ENCODE measurements around the gene NR2F2.

Gene NR2F2

DNA sequence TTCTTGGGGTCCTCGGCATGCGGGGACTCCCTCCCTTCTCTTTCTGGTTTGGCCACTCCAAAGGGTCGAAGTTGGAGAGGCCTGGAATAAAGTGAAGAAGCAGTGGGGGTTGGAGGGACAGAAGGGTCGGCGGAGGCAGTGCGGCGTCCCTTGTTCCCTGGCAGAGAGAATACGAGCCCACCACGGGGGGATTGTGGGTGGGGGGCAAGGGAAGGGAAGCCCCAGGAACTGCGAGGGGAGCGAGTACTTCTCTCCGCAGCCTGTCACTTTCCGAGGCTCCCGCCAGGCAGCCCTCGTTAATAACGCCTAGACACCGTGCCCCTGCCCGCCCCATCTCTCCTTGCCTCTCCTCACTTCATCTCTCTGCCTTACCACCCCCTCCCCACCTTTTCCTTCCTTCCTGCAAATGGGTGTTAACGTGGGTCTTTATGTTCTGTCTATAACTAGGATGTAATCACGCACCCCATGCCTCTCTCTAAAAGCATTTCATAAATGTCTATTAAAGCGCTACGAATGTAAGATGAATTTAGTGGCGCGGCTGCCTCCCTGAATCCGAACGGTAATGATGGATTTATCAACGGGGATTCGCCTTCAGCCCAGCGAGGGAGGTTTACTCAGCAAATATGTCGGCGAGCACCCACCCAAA lies 13.7 kb downstream of the NR2F2 start:
- DNase-seq = no peak

GRCh38 chr15:96344706-96345559 lies 14.4 kb downstream of the NR2F2 start:
- DNase-seq = peak; percentile 33

DNA sequence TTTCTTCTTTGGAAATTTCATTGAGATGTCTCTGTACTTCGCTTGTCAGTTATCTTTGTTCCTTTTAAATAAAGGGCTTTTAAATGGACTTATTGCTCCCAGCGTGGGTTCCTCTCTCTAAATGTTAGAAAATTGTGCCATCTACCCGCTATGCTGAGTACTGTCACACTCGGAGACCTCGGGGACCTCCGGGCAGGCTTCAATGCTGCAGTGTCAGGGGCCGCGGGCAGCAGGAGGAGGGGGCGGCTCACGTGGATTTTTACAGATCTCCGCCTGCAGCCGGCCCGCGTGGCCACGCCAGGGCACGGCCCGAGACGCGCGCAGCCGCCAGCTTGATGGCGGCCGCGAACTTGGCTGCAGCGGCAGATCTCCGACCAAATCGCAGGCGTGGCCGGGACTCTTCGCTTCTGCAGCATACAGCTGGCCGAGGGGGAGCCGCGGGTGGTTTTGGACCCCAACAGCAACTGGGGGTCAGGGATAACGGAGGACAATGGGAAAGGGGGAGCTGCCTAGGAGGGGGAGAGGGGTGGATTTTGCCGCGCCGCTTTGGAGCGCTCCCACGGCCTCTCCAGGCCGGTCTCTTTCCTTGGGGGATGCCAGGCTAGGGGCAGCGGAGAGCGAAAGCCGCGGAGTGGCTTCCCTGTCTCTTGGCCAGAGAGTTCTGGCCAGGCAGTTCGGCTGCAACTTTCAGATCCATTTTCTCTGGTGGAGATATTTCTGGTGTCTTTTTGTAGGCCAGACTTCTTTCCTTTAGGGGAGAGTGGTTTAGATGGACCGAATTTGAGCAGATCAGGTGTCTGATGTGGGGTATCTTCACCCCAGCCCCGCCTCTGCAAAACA lies 15.3 kb downstream of the NR2F2 start:
- DNase-seq = peak; percentile 78

- no peak for DNase-seq
These were observed 16.0 kb downstream of the NR2F2 start for GRCh38 chr15:96346409-96346970.

DNA sequence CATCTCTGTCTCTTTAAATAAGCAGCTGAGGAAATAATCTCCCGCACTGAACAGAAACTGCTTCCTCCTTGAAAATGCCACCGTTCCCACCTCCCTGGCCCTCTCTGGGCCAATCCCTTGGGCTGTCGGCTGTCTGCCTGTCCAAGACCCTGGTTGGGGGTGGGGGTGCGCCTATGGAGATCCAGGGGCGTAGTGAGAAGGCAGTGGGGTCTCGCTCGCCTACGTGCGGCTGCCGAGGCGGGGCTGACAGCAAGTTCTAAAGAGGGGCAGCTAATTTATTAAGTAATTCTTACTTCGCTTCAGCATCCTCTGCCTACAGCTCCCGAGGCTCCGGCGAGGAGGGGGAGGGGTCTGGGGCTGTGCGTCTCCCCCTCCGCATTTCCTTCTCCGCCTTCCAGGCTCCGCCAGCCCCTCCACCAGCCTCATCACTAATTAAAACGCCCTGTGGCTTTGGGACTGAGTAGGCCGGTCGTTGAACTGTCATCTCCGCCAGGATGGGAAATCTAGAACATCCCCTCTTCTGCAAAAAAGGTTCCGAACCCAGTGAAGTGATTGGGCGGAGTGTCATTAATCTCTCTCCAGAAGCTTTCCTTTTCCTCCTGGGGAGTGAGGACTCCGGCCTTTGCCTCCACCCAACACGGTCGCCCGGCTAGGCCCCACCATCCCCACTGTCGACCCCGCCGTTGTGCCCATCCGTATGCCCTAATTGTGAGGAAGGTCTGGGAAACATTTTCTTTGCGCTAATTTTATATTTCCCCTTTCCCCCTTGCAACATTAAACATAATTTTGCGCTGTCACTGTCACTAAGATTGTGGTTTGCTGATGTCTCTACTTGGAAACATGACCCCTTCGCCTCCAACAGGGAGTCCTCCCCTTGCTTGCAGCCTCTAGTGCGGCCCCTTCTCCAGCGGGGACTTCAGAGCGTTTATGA lies 16.9 kb downstream of the NR2F2 start:
- DNase-seq = peak; percentile 43

- peak; percentile 26 for DNase-seq
These were observed 17.9 kb downstream of the NR2F2 start for GRCh38 chr15:96348112-96349027.

DNA sequence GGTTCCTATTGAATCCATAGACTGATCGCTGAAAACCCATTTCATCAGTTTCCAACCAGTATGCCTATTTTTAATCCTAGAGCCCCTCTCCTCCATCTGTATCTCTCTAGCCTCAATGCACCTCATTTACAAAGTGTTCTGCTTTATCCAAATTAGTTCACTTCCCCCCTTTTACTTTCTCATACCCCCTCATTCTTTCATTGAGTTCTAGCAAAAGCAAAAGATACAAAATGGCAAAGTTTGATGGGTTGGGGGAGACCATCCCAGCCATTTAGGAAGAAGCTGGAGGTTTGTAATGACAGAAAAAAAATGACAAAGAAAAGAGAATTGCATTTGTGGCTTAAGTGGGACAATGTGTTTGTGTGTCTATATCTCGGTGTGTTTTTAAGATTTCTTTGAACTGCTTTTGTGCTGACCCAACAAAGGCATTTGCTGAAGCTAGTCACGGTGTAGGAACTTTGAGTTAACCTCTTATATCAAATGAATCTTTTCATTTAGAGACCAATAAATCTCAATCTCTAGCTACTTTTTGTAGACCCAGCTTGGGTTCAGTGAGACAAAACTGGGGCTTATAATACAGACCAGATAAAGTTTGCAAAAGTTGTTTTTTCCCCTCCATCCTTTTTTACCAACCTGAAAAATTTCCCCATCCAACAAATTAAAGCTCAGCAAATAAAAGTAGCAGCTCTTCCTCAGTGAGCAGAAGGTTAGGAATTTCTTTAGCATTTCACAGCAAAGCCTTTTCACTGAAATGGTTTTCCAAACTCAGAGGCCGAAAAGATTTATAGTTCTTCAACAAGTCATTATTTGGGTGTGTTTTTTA lies 18.7 kb downstream of the NR2F2 start:
- no peak for DNase-seq

- no peak for DNase-seq
These were observed 19.6 kb downstream of the NR2F2 start for GRCh38 chr15:96349857-96350720.

DNA sequence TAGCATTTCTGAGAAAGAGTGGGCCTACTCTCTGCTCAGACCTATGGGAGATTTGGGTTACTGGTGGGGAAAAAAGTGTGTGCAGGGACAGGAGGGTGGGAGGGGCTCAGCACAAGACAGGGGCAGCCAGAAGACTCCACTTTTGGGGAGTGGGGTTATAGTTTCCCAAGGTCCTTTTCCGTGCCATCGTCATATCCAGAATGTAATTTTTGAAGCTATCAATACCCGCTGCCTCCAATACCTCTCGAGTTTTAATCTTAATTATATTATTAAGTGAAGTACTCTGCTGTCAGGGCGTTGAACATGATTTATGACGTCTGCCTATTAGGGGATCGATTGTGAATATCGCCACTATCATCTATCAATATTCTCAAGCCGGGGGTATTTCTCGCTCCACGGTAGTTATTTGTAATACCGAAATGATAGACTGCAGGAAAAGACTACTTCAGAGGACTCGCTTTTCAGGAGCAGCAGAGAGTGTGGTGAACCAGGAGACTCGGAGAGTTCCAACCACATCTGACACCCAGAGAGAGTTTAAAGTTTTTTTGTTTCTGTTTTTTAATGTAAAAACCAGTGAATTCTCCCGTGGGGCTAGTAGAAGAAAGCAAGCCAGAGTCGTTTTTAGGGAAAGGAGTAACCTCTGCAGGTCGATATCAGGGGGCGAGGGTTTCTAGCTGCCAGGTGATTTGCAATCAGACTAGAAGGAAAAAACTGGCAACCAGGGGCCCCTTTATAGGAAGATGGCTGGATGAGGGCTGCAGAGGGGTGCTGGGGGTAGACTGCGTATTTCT lies 20.6 kb downstream of the NR2F2 start:
- DNase-seq = no peak

DNA sequence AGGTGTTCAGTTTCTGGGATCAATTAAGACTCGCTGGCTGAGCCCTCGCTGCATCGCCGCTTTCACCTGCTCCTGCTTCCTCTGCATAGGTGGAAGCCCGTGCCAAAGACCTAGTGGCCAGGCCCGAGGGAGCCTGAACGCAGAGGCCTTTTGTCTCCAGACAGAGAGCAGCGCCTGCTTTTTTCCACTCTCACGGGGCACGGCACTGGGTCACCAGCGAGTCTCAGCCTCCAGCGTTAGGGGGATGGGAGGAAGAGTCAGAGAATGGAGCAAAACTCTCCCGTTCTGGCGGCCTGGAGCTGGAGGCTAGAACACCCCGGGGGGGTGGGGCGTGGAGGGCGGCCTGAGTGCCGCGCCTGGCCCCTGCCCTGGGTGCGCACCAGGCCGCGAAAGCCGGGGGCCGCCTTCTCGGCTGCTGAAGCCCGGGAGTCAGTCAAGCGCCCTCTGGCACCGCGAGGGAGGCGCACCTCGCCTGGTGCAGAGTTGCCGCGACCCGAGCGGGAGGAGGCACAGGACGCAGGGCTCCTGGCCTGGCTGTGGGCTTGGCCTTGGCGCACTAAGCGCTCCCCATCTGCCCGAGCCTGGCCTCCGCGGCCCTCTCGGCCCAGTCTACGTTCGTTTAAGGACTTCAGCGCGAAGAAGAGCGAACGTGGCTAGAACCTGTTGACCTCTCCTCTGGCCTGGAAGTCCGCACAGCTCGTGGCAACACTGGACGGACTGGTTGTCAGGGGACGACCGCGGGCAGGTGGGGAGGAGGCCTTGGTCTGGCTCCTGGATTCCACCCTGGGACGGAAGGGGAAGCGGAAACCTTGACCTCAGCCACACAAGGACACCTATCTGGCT lies 21.5 kb downstream of the NR2F2 start:
- DNase-seq = peak; percentile 40

DNA sequence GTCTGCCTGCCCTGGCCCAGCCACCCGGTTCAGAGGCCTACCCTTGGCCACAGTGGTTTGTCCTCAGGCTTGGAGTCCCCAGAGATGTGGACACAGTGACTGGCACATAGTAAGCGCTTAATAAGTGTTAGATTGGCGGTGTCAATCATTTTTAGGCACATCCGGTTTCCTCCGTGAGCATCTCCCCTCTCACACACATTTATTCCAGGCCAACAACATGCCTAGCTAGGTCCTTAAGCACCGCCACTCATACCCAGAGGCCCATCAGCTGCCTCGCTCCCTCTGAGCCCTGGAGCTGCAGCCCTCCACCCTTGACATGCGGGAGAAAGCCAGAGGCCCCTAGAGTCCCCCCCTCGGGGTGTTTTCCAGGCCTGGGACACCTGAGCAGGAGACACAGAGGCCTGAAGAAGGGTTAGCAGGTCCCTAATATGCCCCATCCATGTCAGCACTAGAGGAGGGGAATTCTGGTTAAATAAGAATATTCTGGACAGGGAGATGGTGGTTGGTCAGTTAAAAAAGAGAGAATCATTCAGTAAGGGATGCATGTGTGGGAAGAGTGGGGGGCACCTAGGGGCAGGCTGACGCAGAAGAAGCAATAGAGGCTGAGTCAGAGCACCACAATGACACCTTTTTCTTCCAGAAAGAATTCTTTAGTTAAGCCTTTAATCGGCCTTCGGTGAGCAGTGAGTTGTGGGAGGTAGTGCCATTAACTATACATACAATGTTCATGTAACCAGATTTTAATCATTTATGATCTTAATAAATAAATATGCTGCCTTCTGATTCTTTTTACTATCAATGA lies 22.3 kb downstream of the NR2F2 start:
- no peak for DNase-seq

DNA sequence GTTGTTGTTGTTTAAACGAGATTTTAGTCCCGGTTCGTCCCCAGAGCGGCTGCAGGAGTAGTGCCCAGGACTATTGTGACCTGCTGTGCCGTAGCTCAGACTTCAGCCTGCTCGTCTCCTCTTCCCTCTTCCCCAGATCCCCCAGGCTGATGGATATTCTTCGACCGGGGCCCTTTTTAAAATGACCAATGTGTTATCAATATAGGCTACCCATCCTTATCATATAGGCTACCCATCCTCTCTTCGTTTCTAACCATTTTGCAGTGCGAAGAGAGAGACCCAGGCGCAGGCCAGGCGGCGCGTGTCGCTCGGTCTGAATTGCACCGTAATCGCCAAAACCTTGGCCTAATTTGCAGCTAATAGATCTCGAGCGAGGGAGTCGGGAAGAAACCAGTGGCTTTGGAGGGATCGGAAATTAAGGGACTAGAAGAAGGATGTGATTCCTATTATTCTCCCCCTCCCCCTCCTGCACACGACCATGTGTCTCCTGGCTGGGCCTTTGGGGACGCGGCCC lies 23.0 kb downstream of the NR2F2 start:
- no peak for DNase-seq

GRCh38 chr15:96353930-96354730 lies 23.6 kb downstream of the NR2F2 start:
- peak; percentile 40 for DNase-seq

DNA sequence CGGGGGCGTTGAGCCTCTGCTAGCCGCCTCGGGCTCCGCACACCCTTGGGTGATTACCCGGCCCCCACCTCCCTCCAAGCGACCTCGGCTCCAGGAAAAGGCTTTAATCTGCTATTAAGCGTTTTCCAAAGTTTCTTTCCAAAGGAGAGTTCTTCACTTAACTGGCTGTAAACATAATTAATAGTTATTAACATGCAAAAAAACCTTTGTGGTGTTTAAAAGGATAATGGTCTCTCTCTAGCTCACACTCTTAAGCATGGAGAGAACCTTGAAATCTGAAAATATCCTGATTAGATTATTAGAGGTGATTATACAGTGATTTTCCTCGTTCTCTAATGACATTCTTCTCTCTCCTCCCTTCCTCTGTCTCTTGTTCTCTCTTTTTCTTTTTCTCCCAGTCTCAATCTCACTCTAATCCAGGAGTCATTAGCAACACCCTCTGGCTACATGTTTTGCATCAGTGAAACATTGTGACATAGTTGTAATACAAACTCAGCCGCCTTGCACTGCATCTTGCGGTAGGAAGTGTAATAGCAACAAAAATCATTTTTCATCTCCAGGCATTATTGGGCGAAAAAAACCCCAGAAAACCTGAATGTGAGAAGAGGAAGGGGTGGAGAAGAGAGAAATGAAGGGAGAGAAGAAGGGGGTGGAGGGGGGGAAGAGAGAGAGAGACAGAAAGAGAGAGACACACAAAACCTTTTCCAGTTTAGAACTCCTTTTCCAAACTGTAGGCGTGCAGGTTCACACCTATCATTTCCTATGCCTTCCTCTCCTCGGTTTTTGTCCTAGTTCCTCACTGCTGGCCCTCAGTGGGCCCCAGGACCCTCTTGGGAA lies 24.4 kb downstream of the NR2F2 start:
- no peak for DNase-seq

All from left hindlimb (tissue), 1 donor.